K562 (cell line): ENCODE results near the gene MPIG6B. TPM values are rescaled to one million over a fixed set of nuclear protein-coding genes. Genes with fewer than 3 reads are reported as not detected.
A peak's percentile ranks its signal among the peaks of the same experiment; 100 is the strongest.

Experiments used
- ATF1 ChIP-seq, 2 experiments: fragments of 450-650 bp in 1 of 2; IDR thresholded peaks; 2 replicates each; pipeline ENCODE4 v1.6.1; 2016; ENCODE audit warnings: missing compliant biosample characterization in 1 of 2, missing genetic modification characterization in 1 of 2
- CAMTA2 ChIP-seq: fragments of 250-450 bp; sonication (Bioruptor Pico); conservative IDR thresholded peaks from 2 replicates; pipeline ENCODE4 v1.5.1; 2022
- CC2D1A ChIP-seq: fragments of 450-650 bp; IDR thresholded peaks from 2 replicates; pipeline ENCODE4 v1.6.1; 2017; ENCODE audit warnings: mild to moderate bottlenecking
- CHD2 ChIP-seq: IDR thresholded peaks from 2 replicates; pipeline ENCODE4 v1.6.1; 2011; ENCODE audit warnings: low read depth, low read length
- CXXC5 ChIP-seq: fragments of 250-450 bp; sonication (Bioruptor Pico); IDR thresholded peaks from 2 replicates; pipeline ENCODE4 v1.8.0; 2022; ENCODE audit warnings: inconsistent platforms, mild to moderate bottlenecking, moderate library complexity
- E2F5 ChIP-seq: sonication (generic); formaldehyde crosslinking; IDR thresholded peaks from 2 replicates; pipeline ENCODE4 v1.8.0; 2022; ENCODE audit warnings: mild to moderate bottlenecking, missing genetic modification reagents
- ERF ChIP-seq: fragments of 450-650 bp; formaldehyde crosslinking; IDR thresholded peaks from 2 replicates; pipeline ENCODE4 v1.4.0; 2020; ENCODE audit warnings: mild to moderate bottlenecking, mixed read lengths
- ETV6 ChIP-seq, 3 experiments: fragments of 150-350 bp in 1 of 3; sonication (generic) in 1 of 3; formaldehyde crosslinking in 1 of 3; IDR thresholded peaks; 2 replicates each; pipeline versions ENCODE4 v1.6.1 to v1.8.0; 2014 to 2022; ENCODE audit warnings: borderline replicate concordance in 2 of 3, low read depth in 2 of 3, antibody characterized with exemption in 1 of 3, low read length in 1 of 3, mild to moderate bottlenecking in 1 of 3, missing genetic modification reagents in 1 of 3
- FOXM1 ChIP-seq, 2 experiments: fragments of 450-650 bp in 1 of 2; sonication (generic) in 1 of 2; formaldehyde crosslinking in 1 of 2; IDR thresholded peaks; 2 replicates each; pipeline versions ENCODE4 v1.6.1 to v1.9.0; 2017 to 2022; ENCODE audit warnings: low read depth in 2 of 2, mild to moderate bottlenecking in 2 of 2, missing genetic modification reagents in 1 of 2, moderate library complexity in 1 of 2
- HNRNPK ChIP-seq: fragments of 200-400 bp; formaldehyde crosslinking; IDR thresholded peaks from one replicate; pipeline ENCODE4 v1.6.1; 2018; ENCODE audit warnings: mild to moderate bottlenecking, low read depth, low read length; ENCODE audit not compliant: poor library complexity, severe bottlenecking
- KHSRP ChIP-seq: fragments of 450-650 bp; IDR thresholded peaks from 2 replicates; pipeline ENCODE4 v1.6.1; 2017
- NKRF ChIP-seq: fragments of 450-650 bp; IDR thresholded peaks from 2 replicates; pipeline ENCODE4 v1.6.1; 2016; ENCODE audit warnings: borderline replicate concordance
- NR4A1 ChIP-seq, 2 experiments: fragments of 250-450 bp in 1 of 2; fragments of 450-650 bp in 1 of 2; sonication (Bioruptor Pico) in 1 of 2; IDR thresholded peaks; 2 replicates each; pipeline versions ENCODE4 v1.4.0 to v1.6.1; 2016 to 2020; ENCODE audit warnings: mild to moderate bottlenecking in 2 of 2, missing compliant biosample characterization in 1 of 2, missing genetic modification characterization in 1 of 2, moderate library complexity in 1 of 2
- POU5F1 ChIP-seq: fragments of 150-350 bp; IDR thresholded peaks from 2 replicates; pipeline ENCODE4 v1.6.1; 2014; ENCODE audit warnings: borderline replicate concordance, low read length, low read depth, mild to moderate bottlenecking; ENCODE audit not compliant: partially characterized antibody
- SMAD1 ChIP-seq: fragments of 150-350 bp; IDR thresholded peaks from 2 replicates; pipeline ENCODE4 v1.6.1; 2014; ENCODE audit warnings: low read length, low read depth; ENCODE audit not compliant: partially characterized antibody
- SMARCC2 ChIP-seq: fragments of 450-650 bp; IDR thresholded peaks from 2 replicates; pipeline ENCODE4 v1.6.1; 2017; ENCODE audit warnings: antibody characterized with exemption, moderate library complexity, mild to moderate bottlenecking, low read depth
- TARDBP ChIP-seq: fragments of 450-650 bp; IDR thresholded peaks from 2 replicates; pipeline ENCODE4 v1.6.1; 2016
- TEAD1 ChIP-seq, 2 experiments: fragments of 450-650 bp in 1 of 2; sonication (generic) in 1 of 2; formaldehyde crosslinking; IDR thresholded peaks; 2 replicates each; pipeline versions ENCODE4 v1.4.0 to v1.8.0; 2020 to 2022; ENCODE audit warnings: mild to moderate bottlenecking in 2 of 2, missing genetic modification reagents in 1 of 2
- U2AF1 ChIP-seq: fragments of 200-400 bp; formaldehyde crosslinking; optimal IDR thresholded peaks from 2 replicates; pipeline ENCODE3; 2017; ENCODE audit warnings: mild to moderate bottlenecking, low read depth, low read length, moderate library complexity
- USF1 ChIP-seq: sonication (generic); formaldehyde crosslinking; IDR thresholded peaks from 2 replicates; pipeline ENCODE4 v1.9.0; 2022; ENCODE audit warnings: mild to moderate bottlenecking, missing genetic modification reagents
- polyA plus RNA-seq, 8 experiments: library from polyadenylated mRNA; depleted of rRNA in 4 of 8; stranded (reverse) in 5 of 8; unstranded in 3 of 8; fragments of >200 nt; fragmentation: Nextera tagmentation in 2 of 8; fragmentation: Illumina TruSeq in 1 of 8; extraction: Ambion mirVana in 2 of 8; extraction: Trizol in 1 of 8; gene quantifications; 2 replicates each; pipeline versions ENCODE4 v1.2.1 to v1.2.3, GENCODE V29; 2011 to 2014; ENCODE audit warnings: inconsistent platforms in 1 of 8, missing spikeins in 1 of 8
- total RNA-seq, 7 experiments: library from RNA; depleted of rRNA in 6 of 7; stranded (reverse); fragments of >200 nt in 6 of 7; fragmentation: Illumina TruSeq in 2 of 7; extraction: Trizol in 2 of 7; gene quantifications; 2 replicates each; pipeline versions ENCODE4 v1.2.1 to v1.2.3, GENCODE V29; 2011 to 2021; ENCODE audit warnings: low replicate concordance in 1 of 7
- TF ChIP-seq, protein P1 (sequence below): IDR thresholded peaks from 3 replicates; pipeline ENCODE4 v1.6.1; 2011; ENCODE audit warnings: borderline replicate concordance, mild to moderate bottlenecking; ENCODE audit not compliant: insufficient read length, insufficient read depth

The MPIG6B gene
- total and polyA plus RNA-seq, 9 of the 15 experiments (the other 6 are each of a cell fraction or from before 2014, with no cell fraction given), result 0.11 to 1.2 (median 0.28) TPM; not detected in 1

DNA sequence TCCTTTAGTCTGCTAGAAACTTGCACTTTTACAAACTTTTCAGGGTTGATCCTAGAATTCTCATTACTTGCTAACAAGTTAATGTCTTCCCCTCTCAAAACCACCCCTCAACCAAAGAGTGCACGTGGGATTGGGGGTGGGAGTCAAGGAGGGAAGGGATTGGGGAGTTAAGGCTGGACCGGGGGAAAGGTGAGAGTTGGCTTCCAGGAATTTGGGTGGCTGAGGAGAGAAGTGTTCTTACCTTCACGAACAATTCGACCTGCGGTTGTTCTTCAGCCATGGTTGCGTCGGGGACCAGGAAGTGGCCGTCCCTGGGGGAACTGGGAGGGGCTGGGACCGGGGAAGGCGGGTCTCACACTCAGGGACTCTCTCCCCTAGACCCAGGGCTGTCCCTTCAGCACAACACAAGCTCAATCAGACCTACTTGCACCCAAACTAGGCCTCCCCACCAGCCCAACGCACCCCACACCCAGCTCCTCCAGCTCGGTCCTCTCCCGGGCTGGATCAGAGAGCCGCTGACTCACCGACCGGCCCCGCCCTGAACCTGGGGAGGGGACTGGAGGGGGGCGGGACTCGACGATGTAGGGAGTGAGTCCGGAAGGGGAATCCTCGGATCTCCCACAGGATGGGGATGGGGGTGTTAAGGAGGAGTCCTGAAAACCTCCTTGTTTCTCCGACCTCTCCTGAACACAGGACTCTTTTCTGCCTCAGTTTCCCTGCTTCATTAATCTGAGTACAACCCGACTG is 13.0 kb downstream of the MPIG6B start, which contains the start of gene CLIC1 (continued):
- no peak for TF ChIP-seq NR4A1 (CRISPR knock-in tag; IDR thresholded peaks at IDR 0.05)
- TF ChIP-seq NR4A1 (tag; IDR thresholded peaks at IDR 0.05), result peak; percentile 76
- TF ChIP-seq POU5F1, result no peak
- peak; percentile 83; the same call in 1 of the 2 replicates for TF ChIP-seq CC2D1A
- peak; percentile 68 for TF ChIP-seq E2F5 (CRISPR knock-in tag)
- peak; percentile 60; the same call in 1 of the 2 replicates for TF ChIP-seq ERF
- TF ChIP-seq CAMTA2 (CRISPR knock-in tag), result 0 out of 2 replicates have a peak, but pooled peaks have one; percentile 9
- TF ChIP-seq SMAD1, result peak; percentile 95
- no peak for TF ChIP-seq TARDBP
- TF ChIP-seq NKRF, result peak; percentile 93
- TF ChIP-seq KHSRP, result 0 out of 2 replicates have a peak, but pooled peaks have one; percentile 23
- TF ChIP-seq TEAD1 (CRISPR knock-in tag; IDR thresholded peaks at IDR 0.05), result peak in 1 of 2 experiments; percentile 52; a peak in 1 of 4 replicates
- TF ChIP-seq FOXM1 (IDR thresholded peaks at IDR 0.05; ENCODE audit: low read depth), result no peak
- TF ChIP-seq FOXM1 (CRISPR knock-in tag; IDR thresholded peaks at IDR 0.05; ENCODE audit: low read depth), result peak; percentile 57
- TF ChIP-seq ETV6 (IDR thresholded peaks at IDR 0.05; ENCODE audit: borderline replicate concordance in 1 of 2, low read depth in 2 of 2, low read length in 1 of 2), result no peak
- peak; percentile 20; the same call in 1 of the 2 replicates for TF ChIP-seq ETV6 (CRISPR knock-in tag; IDR thresholded peaks at IDR 0.05; ENCODE audit: borderline replicate concordance)
- TF ChIP-seq SMARCC2, result 0 out of 2 replicates have a peak, but pooled peaks have one; percentile 18
- TF ChIP-seq USF1 (CRISPR knock-in tag), result 0 out of 2 replicates have a peak, but pooled peaks have one; percentile 19
- no peak for TF ChIP-seq U2AF1
- TF ChIP-seq, protein P1, sequence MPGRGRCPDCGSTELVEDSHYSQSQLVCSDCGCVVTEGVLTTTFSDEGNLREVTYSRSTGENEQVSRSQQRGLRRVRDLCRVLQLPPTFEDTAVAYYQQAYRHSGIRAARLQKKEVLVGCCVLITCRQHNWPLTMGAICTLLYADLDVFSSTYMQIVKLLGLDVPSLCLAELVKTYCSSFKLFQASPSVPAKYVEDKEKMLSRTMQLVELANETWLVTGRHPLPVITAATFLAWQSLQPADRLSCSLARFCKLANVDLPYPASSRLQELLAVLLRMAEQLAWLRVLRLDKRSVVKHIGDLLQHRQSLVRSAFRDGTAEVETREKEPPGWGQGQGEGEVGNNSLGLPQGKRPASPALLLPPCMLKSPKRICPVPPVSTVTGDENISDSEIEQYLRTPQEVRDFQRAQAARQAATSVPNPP, result no peak
- TF ChIP-seq CXXC5 (CRISPR knock-in tag), result peak; percentile 48
- 0 out of 2 replicates have a peak, but pooled peaks have one; percentile 25 for TF ChIP-seq CHD2
- TF ChIP-seq HNRNPK, result peak; percentile 48
- no peak for TF ChIP-seq ATF1 (CRISPR knock-in tag; IDR thresholded peaks at IDR 0.05)
- TF ChIP-seq ATF1 (tag; IDR thresholded peaks at IDR 0.05), result peak; percentile 69
